ENCODE measurements around the gene BRD3OS. TPM values are rescaled to one million over a fixed set of nuclear protein-coding genes. Genes with fewer than 3 reads are reported as not detected.

BRD3OS gene
- total and polyA plus RNA-seq, 2 of the 4 experiments (the other 2 are of a cell fraction), result 15.8 to 20.7 TPM

GRCh38 chr9:134030821-134031470 lies 5.7 kb downstream of the BRD3OS start:
- H3K14ac ChIP-seq (replicated peaks; ENCODE audit: low read depth, low read length), result no peak overlapping the region
- 87% methylated on average over 16 of the region's 29 CpGs; no CpG with 5 or more reads in 1 of the 2 experiments for WGBS, 2 experiments (ENCODE audit: extremely low coverage in 2 of 2, insufficient read length in 1 of 2)

More at GRCh38 chr9:134030821-134031470, 5.7 kb downstream of the BRD3OS start:
- Histone ChIP-seq H2BK15ac (ENCODE audit: low read depth, low read length) (no peak overlapping the region), H3K27ac (ENCODE audit: insufficient read depth, low read length) (no peak overlapping the region), H3K4me3 (ENCODE audit: insufficient read depth, low read depth, low read length) (no peak overlapping the region), H3K9me1 (ENCODE audit: insufficient read depth, low read length) (peaks cover 2% of the 10 kb centered on the region; the same call in 1 of the 2 replicates), H3K36me3 (ENCODE audit: control insufficient read depth, insufficient read depth, low read length) (peaks cover 60% of the 10 kb centered on the region), H2AFZ (replicated peaks; ENCODE audit: low read length, poor library complexity) (no peak overlapping the region), H2BK20ac (ENCODE audit: low read depth, low read length) (no peak overlapping the region), H4K91ac (ENCODE audit: insufficient read depth, low read depth, low read length) (no peak overlapping the region), H2AK9ac (replicated peaks; ENCODE audit: low read depth, low read length, poor library complexity) (no peak overlapping the region), H3K56ac (ENCODE audit: extremely low read depth, insufficient read depth, low read length) (no peak overlapping the region), H3K9ac (ENCODE audit: low read depth, low read length) (no peak overlapping the region), H2AK5ac (ENCODE audit: low read depth, low read length) (no peak overlapping the region), H4K5ac (ENCODE audit: low read depth, low read length) (no peak overlapping the region), H2BK5ac (ENCODE audit: low read depth, low read length, poor library complexity, severe bottlenecking) (no peak overlapping the region), H3K23ac (ENCODE audit: low read depth, low read length) (no peak overlapping the region), H3K4me2 (ENCODE audit: low read depth, low read length) (no peak overlapping the region), H3K9me3 (ENCODE audit: control insufficient read depth, insufficient read depth, low read length) (no peaks in the 10 kb centered on the region), H4K20me1 (ENCODE audit: insufficient read depth, low read length) (no peaks in the 10 kb centered on the region; the same call in 1 of the 2 replicates), H3K4me1 (ENCODE audit: control insufficient read depth, insufficient read depth, low read length) (peaks cover 3% of the 10 kb centered on the region; the same call in 1 of the 2 replicates), H3K79me1 (ENCODE audit: low read depth in 1 of 2, low read length in 2 of 2) (peaks cover 0 to 14% of the 10 kb centered on the region in 2 experiments), H3K27me3 (ENCODE audit: control insufficient read depth, insufficient read depth, low read length) (no peaks in the 10 kb centered on the region), H4K8ac (ENCODE audit: low read depth in 2 of 2, low read length in 2 of 2) (no peak overlapping the region), H2BK120ac (ENCODE audit: low read depth, low read length) (no peak overlapping the region), H3K4ac (ENCODE audit: low read depth, low read length) (no peak overlapping the region), H3K18ac (ENCODE audit: low read depth, low read length) (no peak overlapping the region)
- BruUV-seq (replicated peaks), result no TSS peak
- intact Hi-C loops (cut with micrococcal nuclease) (no loop called here), dilution Hi-C loops (cut with HindIII; ENCODE audit: low sequenced_read_pairs, unreplicated experiment) (no loop called here), in situ Hi-C loops (cut with MboI; ENCODE audit: low sequenced_read_pairs) (no loop called here)
- CTCF ChIA-PET, result interaction anchor here (0.9 kb wide), 1 partner anchor 11 kb away, joined by 4 read pairs; no protein-coding TSS in a partner anchor
- POLR2A ChIA-PET (ENCODE audit: unreplicated experiment), result no interaction called here
- TF ChIP-seq RCOR1 (IDR thresholded peaks at IDR 0.05; ENCODE audit: insufficient replicate concordance, low read length) (no peak), BHLHE40 (IDR thresholded peaks at IDR 0.05; ENCODE audit: low read depth, low read length) (no peak), CHD1 (IDR thresholded peaks at IDR 0.05; ENCODE audit: low read depth, low read length) (no peak), RFX5 (IDR thresholded peaks at IDR 0.05; ENCODE audit: low read depth, low read length) (no peak), CTCF (conservative IDR thresholded peaks at IDR 0.05; ENCODE audit: low read depth, low read length) (no peak), ELK1 (IDR thresholded peaks at IDR 0.05; ENCODE audit: borderline replicate concordance, low read depth, low read length) (no peak)
- ATAC-seq (ENCODE audit: low read depth) (no peak), DNase-seq (no peak)
